Measurements from ENCODE around the gene PLSCR2.
"Not testable (repeated sequence)": the region's sequence is repeated elsewhere in the genome, so short reads cannot be mapped to it uniquely, and the experiment has no call there.

The PLSCR2 gene

GRCh38 chr3:146449613-146450012 is 19.7 kb downstream of the PLSCR2 start:
- TF ChIP-seq CTCF (IDR thresholded peaks at IDR 0.05; ENCODE audit: insufficient read depth, missing control alignments), result no peak
- no peak for DNase-seq (ENCODE audit: insufficient read length, low spot score)
- FAIRE-seq, result no peak

GRCh38 chr3:146449076-146449475 is 20.3 kb downstream of the PLSCR2 start:
- peak; percentile 38 for FAIRE-seq
- no peak for DNase-seq (ENCODE audit: insufficient read length, low spot score)
- no peak for TF ChIP-seq CTCF (IDR thresholded peaks at IDR 0.05; ENCODE audit: insufficient read depth, missing control alignments)

- FAIRE-seq (no peak), DNase-seq (ENCODE audit: insufficient read length, low spot score) (no peak)
- no peak for TF ChIP-seq CTCF (IDR thresholded peaks at IDR 0.05; ENCODE audit: insufficient read depth, missing control alignments)
Observed at GRCh38 chr3:146446026-146446425, 23.3 kb downstream of the PLSCR2 start.

GRCh38 chr3:146440310-146440709 is 29.1 kb downstream of the PLSCR2 start:
- DNase-seq (ENCODE audit: insufficient read length, low spot score); FAIRE-seq: not testable (repeated sequence)

- TF ChIP-seq CTCF (IDR thresholded peaks at IDR 0.05; ENCODE audit: insufficient read depth, missing control alignments), result no peak
- DNase-seq (ENCODE audit: insufficient read length, low spot score) (no peak), FAIRE-seq (no peak)
Observed at GRCh38 chr3:146432066-146432465, 37.3 kb downstream of the PLSCR2 start.

- DNase-seq (ENCODE audit: insufficient read length, low spot score), result no peak
- TF ChIP-seq CTCF (IDR thresholded peaks at IDR 0.05; ENCODE audit: insufficient read depth, missing control alignments), result no peak
- no peak for FAIRE-seq
Observed at GRCh38 chr3:146431240-146431639, 38.1 kb downstream of the PLSCR2 start.

- no peak for FAIRE-seq
- TF ChIP-seq CTCF (IDR thresholded peaks at IDR 0.05; ENCODE audit: insufficient read depth, missing control alignments), result no peak
- DNase-seq (ENCODE audit: insufficient read length, low spot score), result no peak
Observed at GRCh38 chr3:146425341-146425740, 44.0 kb downstream of the PLSCR2 start.

Measured in D721Med (cell line).